Activated CD4-positive, alpha-beta T cell treated with anti-CD3 and anti-CD28 coated beads, Interleukin-2, amount 10 ng/mL, durations not matched to agents 7 days and 5 days (primary cell): Measurements from ENCODE around the gene CLEC1A. TPM values are rescaled to one million over a fixed set of nuclear protein-coding genes. Genes with fewer than 3 reads are reported as not detected.

Experiments
- CTCF ChIA-PET: fragments of 350-600 bp; sonication (Branson Sonifier 250); formaldehyde crosslinking; loops from one replicate; lab custom pipeline; 2021; ENCODE audit warnings: antibody characterized with exemption; lab: Charles Lee
- POLR2A ChIA-PET: fragments of 350-600 bp; sonication (Branson Sonifier 250); formaldehyde crosslinking; loops from one replicate; lab custom pipeline; 2021; ENCODE audit warnings: antibody characterized with exemption; lab: Charles Lee
- DNase-seq: peaks from one replicate; pipeline ENCODE4 v3.0.0-alpha.2; 2020
- H3K27ac Mint-ChIP-seq: one replicate; pipeline ENCODE4 v1.8.0; 2021; ENCODE audit warnings: mild to moderate bottlenecking, moderate library complexity, mixed read lengths
- H3K27me3 Mint-ChIP-seq: one replicate; pipeline ENCODE4 v1.8.0; 2021; ENCODE audit warnings: mixed read lengths
- H3K36me3 Mint-ChIP-seq: one replicate; pipeline ENCODE4 v1.8.0; 2021; ENCODE audit warnings: low read depth, mixed read lengths
- H3K4me1 Mint-ChIP-seq: one replicate; pipeline ENCODE4 v1.8.0; 2021; ENCODE audit warnings: mixed read lengths
- H3K4me3 Mint-ChIP-seq: one replicate; pipeline ENCODE4 v1.8.0; 2021; ENCODE audit warnings: mild to moderate bottlenecking, moderate library complexity, mixed read lengths
- H3K9me3 Mint-ChIP-seq: one replicate; pipeline ENCODE4 v1.8.0; 2021; ENCODE audit warnings: mixed read lengths
- total RNA-seq, 2 experiments: library from RNA; stranded (reverse); gene quantifications; one replicate each; pipeline ENCODE4 v1.2.3, GENCODE V29; 2021

The CLEC1A gene
- total RNA-seq, 2 experiments from 2014 or later = not detected

DNA sequence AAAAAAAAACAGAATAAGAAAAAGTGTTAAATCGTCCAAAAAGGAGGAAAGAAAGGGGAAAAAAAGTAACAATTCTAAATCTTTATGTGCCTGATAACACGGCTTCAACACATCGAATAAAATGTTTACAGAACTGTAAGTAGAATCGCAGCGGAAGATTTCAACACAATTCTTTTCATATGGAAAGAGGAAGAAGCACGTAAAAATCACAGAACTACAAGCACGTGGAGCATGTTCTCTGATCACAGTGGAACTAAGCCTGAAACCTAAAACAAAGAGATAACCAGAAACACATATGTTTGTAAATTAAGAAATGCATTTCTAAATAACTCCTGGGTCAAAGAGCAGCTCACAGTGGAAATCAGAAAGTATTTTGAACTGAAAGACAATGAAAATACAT is 22.5 kb upstream of the CLEC1A start:
- no peak overlapping the region for H3K27ac Mint-ChIP-seq
- no peaks in the 10 kb centered on the region for H3K36me3 Mint-ChIP-seq
- ChIA-PET CTCF (no interaction called here), POLR2A (no interaction called here)
- no peaks in the 10 kb centered on the region for H3K4me1 Mint-ChIP-seq
- H3K4me3 Mint-ChIP-seq = no peak overlapping the region
- peaks cover 12% of the 10 kb centered on the region for H3K27me3 Mint-ChIP-seq
- H3K9me3 Mint-ChIP-seq = no peaks in the 10 kb centered on the region
- DNase-seq = no peak

DNA sequence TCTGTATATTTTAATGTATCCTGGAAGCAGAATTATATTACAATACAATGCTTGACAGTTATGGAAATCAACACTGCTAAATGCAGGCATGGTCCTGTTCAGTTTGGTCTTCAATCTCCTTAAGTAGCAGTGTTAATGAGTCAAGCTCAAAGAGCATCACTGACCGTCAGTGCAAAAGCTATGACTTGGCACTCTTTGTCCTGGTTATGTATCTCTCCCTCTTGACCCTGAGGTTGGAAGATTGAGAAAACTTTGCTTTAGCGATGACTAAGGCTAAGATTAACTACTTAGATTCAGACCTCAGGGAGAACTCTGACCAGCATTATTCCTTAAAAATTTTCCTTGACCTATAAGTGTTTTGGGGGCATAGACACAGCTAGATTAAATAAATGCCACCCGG is 20.3 kb upstream of the CLEC1A start:
- no peaks in the 10 kb centered on the region for H3K9me3 Mint-ChIP-seq
- H3K27ac Mint-ChIP-seq = no peak overlapping the region
- ChIA-PET CTCF (interaction anchor here (1.0 kb wide), 1 partner anchor 37 kb away, joined by 3 read pairs; no protein-coding TSS in a partner anchor), POLR2A (no interaction called here)
- H3K4me3 Mint-ChIP-seq = no peak overlapping the region
- peaks cover 5% of the 10 kb centered on the region for H3K27me3 Mint-ChIP-seq
- H3K4me1 Mint-ChIP-seq = no peaks in the 10 kb centered on the region
- no peak for DNase-seq
- H3K36me3 Mint-ChIP-seq = no peaks in the 10 kb centered on the region

GRCh38 chr12:10115890-10116289 is 17.1 kb upstream of the CLEC1A start:
- Mint-ChIP-seq H3K36me3 (no peaks in the 10 kb centered on the region), H3K27me3 (peaks cover 6% of the 10 kb centered on the region), H3K27ac (no peak overlapping the region), H3K4me1 (no peaks in the 10 kb centered on the region), H3K9me3 (no peaks in the 10 kb centered on the region), H3K4me3 (no peak overlapping the region)
- POLR2A ChIA-PET = no interaction called here
- CTCF ChIA-PET = no interaction called here
- DNase-seq = no peak

- H3K36me3 Mint-ChIP-seq = no peaks in the 10 kb centered on the region
- no peak overlapping the region for H3K27ac Mint-ChIP-seq
- H3K4me1 Mint-ChIP-seq = no peaks in the 10 kb centered on the region
- CTCF ChIA-PET = no interaction called here
- POLR2A ChIA-PET = no interaction called here
- H3K9me3 Mint-ChIP-seq = no peaks in the 10 kb centered on the region
- peaks cover 9% of the 10 kb centered on the region for H3K27me3 Mint-ChIP-seq
- no peak overlapping the region for H3K4me3 Mint-ChIP-seq
- no peak for DNase-seq
Observed at GRCh38 chr12:10115311-10115710, 16.5 kb upstream of the CLEC1A start.

- no peaks in the 10 kb centered on the region for H3K36me3 Mint-ChIP-seq
- no peak overlapping the region for H3K4me3 Mint-ChIP-seq
- no peak overlapping the region for H3K27ac Mint-ChIP-seq
- peaks cover 7% of the 10 kb centered on the region for H3K27me3 Mint-ChIP-seq
- H3K9me3 Mint-ChIP-seq = no peaks in the 10 kb centered on the region
- ChIA-PET CTCF (interaction anchor here (0.7 kb wide), 1 partner anchor 18 kb away, joined by 3 read pairs; no protein-coding TSS in a partner anchor), POLR2A (no interaction called here)
- no peaks in the 10 kb centered on the region for H3K4me1 Mint-ChIP-seq
- DNase-seq = no peak
Observed at GRCh38 chr12:10113920-10114319, 15.1 kb upstream of the CLEC1A start.

GRCh38 chr12:10113075-10113474 is 14.3 kb upstream of the CLEC1A start:
- no peaks in the 10 kb centered on the region for H3K36me3 Mint-ChIP-seq
- H3K4me3 Mint-ChIP-seq = no peak overlapping the region
- H3K27ac Mint-ChIP-seq = no peak overlapping the region
- H3K9me3 Mint-ChIP-seq = no peaks in the 10 kb centered on the region
- no peaks in the 10 kb centered on the region for H3K4me1 Mint-ChIP-seq
- peaks cover 8% of the 10 kb centered on the region for H3K27me3 Mint-ChIP-seq
- ChIA-PET POLR2A (no interaction called here), CTCF (no interaction called here)
- DNase-seq = no peak

DNA sequence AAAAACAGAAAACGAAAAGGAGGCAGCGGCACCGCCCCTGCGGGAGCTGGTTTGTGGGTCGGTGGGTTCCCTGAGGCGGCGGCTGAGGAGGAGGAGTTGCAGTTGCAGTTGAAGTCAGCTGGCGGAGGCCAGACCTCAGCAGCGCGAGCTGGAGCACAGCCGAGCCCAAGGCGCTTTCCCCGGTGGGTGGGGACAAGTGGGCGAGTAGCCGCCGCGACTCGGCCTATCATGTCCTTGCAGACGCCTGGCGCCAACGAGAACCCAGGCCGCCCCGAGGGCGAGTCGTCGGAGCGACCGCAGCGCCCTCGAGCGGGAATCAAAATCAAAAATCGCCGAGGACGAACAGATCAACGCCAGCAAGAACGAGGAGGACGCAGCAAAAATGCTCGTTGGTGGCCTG is 12.7 kb upstream of the CLEC1A start:
- DNase-seq = no peak
- no peaks in the 10 kb centered on the region for H3K9me3 Mint-ChIP-seq
- H3K27ac Mint-ChIP-seq = no peak overlapping the region
- no peak overlapping the region for H3K4me3 Mint-ChIP-seq
- ChIA-PET POLR2A (no interaction called here), CTCF (no interaction called here)
- no peaks in the 10 kb centered on the region for H3K4me1 Mint-ChIP-seq
- peaks cover 17% of the 10 kb centered on the region for H3K27me3 Mint-ChIP-seq
- no peaks in the 10 kb centered on the region for H3K36me3 Mint-ChIP-seq

GRCh38 chr12:10110256-10110844 is 11.6 kb upstream of the CLEC1A start:
- Mint-ChIP-seq H3K27ac (no peak overlapping the region), H3K36me3 (no peaks in the 10 kb centered on the region), H3K27me3 (peaks cover 26% of the 10 kb centered on the region), H3K9me3 (no peaks in the 10 kb centered on the region), H3K4me3 (no peak overlapping the region), H3K4me1 (no peaks in the 10 kb centered on the region)
- ChIA-PET POLR2A (no interaction called here), CTCF (no interaction called here)
- no peak for DNase-seq

DNA sequence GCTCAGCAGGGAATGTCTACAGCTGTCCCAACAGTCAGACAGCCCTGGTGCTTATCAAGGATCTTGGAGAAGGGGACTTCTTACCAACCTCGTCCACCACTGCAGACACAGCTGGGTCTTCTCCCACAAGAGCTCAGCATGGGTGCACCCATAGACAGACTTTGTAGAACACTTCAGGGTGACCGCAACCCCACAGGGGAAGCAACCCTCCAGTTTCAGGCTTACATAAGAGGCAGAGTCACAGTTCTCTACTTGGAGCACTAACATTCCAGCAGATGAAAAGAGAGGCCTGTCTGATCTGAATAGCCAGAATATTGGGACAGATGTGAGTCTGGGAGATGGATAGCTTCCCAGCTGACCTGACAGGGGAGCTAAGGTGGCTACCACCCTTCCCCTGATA is 3.5 kb upstream of the CLEC1A start:
- Mint-ChIP-seq H3K4me1 (no peaks in the 10 kb centered on the region), H3K9me3 (peaks cover 2% of the 10 kb centered on the region), H3K36me3 (no peaks in the 10 kb centered on the region), H3K27me3 (peaks cover 26% of the 10 kb centered on the region), H3K4me3 (no peak overlapping the region), H3K27ac (no peak overlapping the region)
- ChIA-PET POLR2A (no interaction called here), CTCF (interaction anchor here (0.7 kb wide), 1 partner anchor 351 kb away, joined by 3 read pairs; no protein-coding TSS in a partner anchor)
- no peak for DNase-seq

DNA sequence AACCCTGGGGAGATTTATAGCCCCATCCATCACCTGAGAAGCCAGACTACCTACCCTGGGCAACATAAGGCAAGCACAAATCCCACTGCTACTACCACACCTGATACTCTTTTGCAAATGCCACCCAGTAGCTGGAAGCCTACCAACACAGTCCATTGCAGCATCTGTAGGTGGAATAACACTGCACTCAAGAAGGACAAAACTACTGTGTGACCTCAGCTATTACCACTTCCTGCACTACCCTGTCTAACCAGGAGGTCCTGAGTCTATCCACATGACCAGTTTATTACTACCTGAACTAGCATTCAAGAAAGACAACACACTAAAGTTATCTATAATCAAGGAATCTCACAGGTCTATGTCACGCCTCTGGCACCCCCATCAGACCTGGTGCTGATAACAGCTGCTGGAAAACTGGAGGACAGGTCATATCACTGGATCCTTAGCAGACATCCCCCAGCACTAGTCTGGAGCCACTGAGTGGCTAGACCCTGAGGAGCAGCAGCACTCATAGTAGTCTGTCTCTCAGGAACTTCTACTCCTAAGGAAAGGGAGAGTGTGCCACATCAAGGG is 2.9 kb upstream of the CLEC1A start:
- Mint-ChIP-seq H3K36me3 (no peaks in the 10 kb centered on the region), H3K9me3 (peaks cover 2% of the 10 kb centered on the region), H3K4me3 (no peak overlapping the region), H3K27ac (no peak overlapping the region), H3K4me1 (no peaks in the 10 kb centered on the region), H3K27me3 (peaks cover 22% of the 10 kb centered on the region)
- DNase-seq = no peak
- POLR2A ChIA-PET = no interaction called here
- CTCF ChIA-PET = interaction anchor here (1.7 kb wide), 1 partner anchor 30 kb away, joined by 6 read pairs; no protein-coding TSS in a partner anchor

GRCh38 chr12:10101042-10101579 is 2.3 kb upstream of the CLEC1A start:
- ChIA-PET POLR2A (no interaction called here), CTCF (interaction anchor here (0.6 to 1.7 kb wide), 3 partner anchors 31 to 383 kb away, joined by 3 to 6 read pairs (median 4); no protein-coding TSS in a partner anchor)
- H3K4me1 Mint-ChIP-seq = no peaks in the 10 kb centered on the region

DNA sequence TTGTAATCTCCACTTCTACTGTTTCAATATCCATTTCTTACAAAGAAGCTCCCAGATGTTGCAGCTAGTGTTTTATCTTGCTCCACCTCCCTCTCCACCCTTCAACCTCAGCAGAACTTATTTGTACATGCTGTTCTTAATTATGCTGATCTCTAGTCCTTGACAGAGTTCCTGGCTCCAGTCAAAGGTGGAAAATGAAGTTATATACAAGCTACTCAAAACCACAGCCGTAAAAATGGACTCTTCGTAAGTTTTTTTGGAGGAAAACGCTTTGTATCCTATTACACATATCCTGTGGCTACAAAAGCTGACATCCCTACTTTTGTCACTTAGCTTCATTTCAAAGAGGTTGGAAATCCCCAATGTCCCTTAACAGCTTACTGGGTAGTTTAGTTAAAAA is 1.3 kb downstream of the CLEC1A start:
- H3K27ac Mint-ChIP-seq = peak overlapping the region; percentile 10
- peaks cover 5% of the 10 kb centered on the region for H3K27me3 Mint-ChIP-seq
- ChIA-PET POLR2A (no interaction called here), CTCF (no interaction called here)
- H3K36me3 Mint-ChIP-seq = no peaks in the 10 kb centered on the region
- no peak for DNase-seq
- H3K4me1 Mint-ChIP-seq = no peaks in the 10 kb centered on the region
- H3K9me3 Mint-ChIP-seq = no peaks in the 10 kb centered on the region
- no peak overlapping the region for H3K4me3 Mint-ChIP-seq

More at GRCh38 chr12:10101042-10101579, 2.3 kb upstream of the CLEC1A start:
- no peak overlapping the region for H3K27ac Mint-ChIP-seq
- H3K27me3 Mint-ChIP-seq = peaks cover 17% of the 10 kb centered on the region
- no peak for DNase-seq
- H3K9me3 Mint-ChIP-seq = peaks cover 2% of the 10 kb centered on the region
- no peaks in the 10 kb centered on the region for H3K36me3 Mint-ChIP-seq
- no peak overlapping the region for H3K4me3 Mint-ChIP-seq

DNA sequence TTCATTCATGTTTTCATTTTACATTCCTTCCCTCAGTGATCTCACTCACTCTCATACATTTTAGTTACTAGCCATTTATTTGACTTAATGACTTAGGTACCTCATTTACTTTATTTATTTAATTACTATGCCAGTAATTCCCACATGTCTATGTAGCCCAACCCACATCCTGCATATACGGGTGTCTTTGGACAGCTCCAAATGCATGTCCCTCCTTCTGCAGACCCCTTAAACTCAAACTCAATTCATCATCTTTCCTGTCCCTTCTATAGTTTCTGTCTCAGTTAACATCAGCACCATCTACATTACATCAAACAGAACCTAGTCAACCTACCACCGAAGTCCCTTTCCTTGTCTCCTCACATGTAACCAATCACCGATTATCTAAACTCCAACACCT is 2.8 kb downstream of the CLEC1A start:
- no peak overlapping the region for H3K4me3 Mint-ChIP-seq
- POLR2A ChIA-PET = no interaction called here
- no peak overlapping the region for H3K27ac Mint-ChIP-seq
- CTCF ChIA-PET = no interaction called here
- H3K9me3 Mint-ChIP-seq = no peaks in the 10 kb centered on the region
- H3K27me3 Mint-ChIP-seq = peaks cover 6% of the 10 kb centered on the region
- DNase-seq = no peak
- H3K36me3 Mint-ChIP-seq = no peaks in the 10 kb centered on the region
- H3K4me1 Mint-ChIP-seq = no peaks in the 10 kb centered on the region
